WERI-Rb-1 (cell line): Measurements from ENCODE around the gene RAD51B.
A peak's percentile ranks its signal among the peaks of the same experiment; 100 is the strongest.

Experiments used
- DNase-seq: peaks from one replicate; pipeline ENCODE4 v3.0.0-alpha.2; 2020
- H3K27ac ChIP-seq: fragments of 250-450 bp; sonication (Bioruptor Pico); 2 replicates; pipeline ENCODE4 v1.5.1; 2020; ENCODE audit warnings: mild to moderate bottlenecking, moderate library complexity
- H3K27me3 ChIP-seq: fragments of 250-450 bp; sonication (Bioruptor Pico); 2 replicates; pipeline ENCODE4 v1.5.1; 2021; ENCODE audit warnings: mild to moderate bottlenecking, low read depth, moderate library complexity; ENCODE audit not compliant: insufficient read depth, severe bottlenecking
- H3K36me3 ChIP-seq: fragments of 250-450 bp; sonication (Bioruptor Pico); 2 replicates; pipeline ENCODE4 v1.5.1; 2020; ENCODE audit warnings: mild to moderate bottlenecking, moderate library complexity
- H3K4me3 ChIP-seq: 2 replicates; pipeline ENCODE4 v1.5.1; 2011; ENCODE audit warnings: low read depth, mild to moderate bottlenecking, control low read depth, low read length
- H3K9me3 ChIP-seq: fragments of 250-450 bp; sonication (Bioruptor Pico); 2 replicates; pipeline ENCODE4 v1.5.1; 2021; ENCODE audit warnings: mild to moderate bottlenecking, moderate library complexity; ENCODE audit not compliant: severe bottlenecking
- TF ChIP-seq, protein P1 (sequence below): IDR thresholded peaks from 2 replicates; pipeline ENCODE4 v1.5.1; 2011; ENCODE audit warnings: low read depth, mild to moderate bottlenecking, control low read depth, inconsistent platforms, low read length

RAD51B gene

DNA sequence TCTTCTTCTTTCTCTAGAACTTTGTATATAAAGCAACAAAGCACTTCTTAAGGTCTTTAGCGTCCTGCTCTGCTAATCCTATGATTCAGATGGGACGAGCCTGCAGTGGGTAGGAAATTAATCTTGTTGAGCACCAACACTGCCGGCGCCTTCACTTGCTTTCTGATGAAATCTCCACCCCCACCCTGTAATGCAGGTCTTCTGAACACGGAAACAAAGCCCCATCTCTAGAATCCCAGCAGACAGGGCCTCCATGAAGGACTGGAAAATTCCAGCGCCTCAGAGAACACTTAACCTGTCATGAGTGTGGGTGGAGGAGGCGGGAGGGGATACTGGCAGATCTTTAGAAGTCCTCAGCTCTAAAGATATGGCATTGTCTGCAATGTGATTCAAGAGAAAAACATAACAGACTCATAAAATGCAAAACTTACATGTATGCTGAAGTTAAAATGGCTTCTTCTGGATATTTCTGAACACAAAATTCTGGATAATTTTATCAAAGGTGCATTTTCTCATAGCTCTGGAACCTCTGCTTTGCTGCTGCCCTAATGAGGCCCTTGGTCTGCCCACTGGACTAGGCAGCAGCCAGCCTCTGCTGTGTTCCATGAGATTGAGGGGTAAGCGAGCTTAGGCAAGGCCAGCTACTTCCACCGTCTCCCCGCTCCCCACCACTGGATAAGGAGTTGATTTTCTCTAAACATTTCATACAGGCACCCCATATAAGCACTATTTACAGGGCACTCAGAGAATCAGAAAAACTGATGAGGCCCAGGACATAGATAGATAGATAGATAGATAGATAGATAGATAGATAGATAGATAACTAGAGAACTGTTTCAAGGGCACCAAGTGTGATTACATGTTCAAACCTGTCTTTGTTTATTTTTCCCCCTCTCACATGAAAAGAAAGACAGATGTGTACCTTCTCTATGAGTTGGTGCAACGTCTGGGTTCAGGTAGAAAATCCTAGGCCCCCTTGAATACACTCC is 930.2 kb downstream of the RAD51B start:
- TF ChIP-seq, protein P1, sequence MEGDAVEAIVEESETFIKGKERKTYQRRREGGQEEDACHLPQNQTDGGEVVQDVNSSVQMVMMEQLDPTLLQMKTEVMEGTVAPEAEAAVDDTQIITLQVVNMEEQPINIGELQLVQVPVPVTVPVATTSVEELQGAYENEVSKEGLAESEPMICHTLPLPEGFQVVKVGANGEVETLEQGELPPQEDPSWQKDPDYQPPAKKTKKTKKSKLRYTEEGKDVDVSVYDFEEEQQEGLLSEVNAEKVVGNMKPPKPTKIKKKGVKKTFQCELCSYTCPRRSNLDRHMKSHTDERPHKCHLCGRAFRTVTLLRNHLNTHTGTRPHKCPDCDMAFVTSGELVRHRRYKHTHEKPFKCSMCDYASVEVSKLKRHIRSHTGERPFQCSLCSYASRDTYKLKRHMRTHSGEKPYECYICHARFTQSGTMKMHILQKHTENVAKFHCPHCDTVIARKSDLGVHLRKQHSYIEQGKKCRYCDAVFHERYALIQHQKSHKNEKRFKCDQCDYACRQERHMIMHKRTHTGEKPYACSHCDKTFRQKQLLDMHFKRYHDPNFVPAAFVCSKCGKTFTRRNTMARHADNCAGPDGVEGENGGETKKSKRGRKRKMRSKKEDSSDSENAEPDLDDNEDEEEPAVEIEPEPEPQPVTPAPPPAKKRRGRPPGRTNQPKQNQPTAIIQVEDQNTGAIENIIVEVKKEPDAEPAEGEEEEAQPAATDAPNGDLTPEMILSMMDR: no peak
- Histone ChIP-seq H3K27me3 (no peaks in the 10 kb centered on the region), H3K27ac (peak overlapping the region; percentile 90), H3K4me3 (no peak overlapping the region), H3K9me3 (no peaks in the 10 kb centered on the region), H3K36me3 (no peaks in the 10 kb centered on the region)
- DNase-seq: peak; percentile 92

DNA sequence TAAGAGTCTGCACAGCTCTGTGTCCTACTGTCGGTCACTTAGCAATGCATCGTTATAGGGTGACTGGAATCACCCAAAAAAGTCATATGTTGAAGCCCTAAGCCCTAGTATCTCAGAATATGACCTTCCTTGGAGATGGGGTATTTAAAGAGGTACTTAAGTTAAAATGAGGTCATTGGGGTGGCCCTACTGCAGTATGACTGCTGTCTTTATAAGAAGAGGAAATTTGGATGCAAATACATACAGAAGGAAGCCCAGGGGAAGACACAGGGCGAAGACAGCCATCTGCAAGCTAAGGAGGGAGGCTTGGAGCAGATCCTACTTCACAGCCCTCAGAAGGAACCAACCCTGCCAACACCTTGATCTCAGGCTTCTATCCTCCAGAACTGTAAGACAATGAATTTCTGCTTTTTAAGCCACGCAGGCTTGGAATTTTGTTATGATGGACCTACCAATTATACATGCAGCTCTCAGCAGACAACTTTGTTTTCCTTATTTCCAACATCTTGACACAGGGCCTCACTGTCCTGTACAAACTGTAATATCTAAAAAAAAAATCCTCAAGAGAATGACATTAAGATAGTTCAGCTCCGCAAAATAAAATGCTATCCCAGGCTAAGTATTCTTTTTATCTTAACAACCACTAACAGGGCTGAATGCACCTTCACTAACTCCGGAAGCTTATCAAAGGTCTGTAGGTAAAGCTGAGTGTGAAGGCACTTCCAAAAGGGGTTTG is 932.9 kb downstream of the RAD51B start:
- no peak for DNase-seq
- H3K4me3 ChIP-seq: no peak overlapping the region
- no peaks in the 10 kb centered on the region for H3K36me3 ChIP-seq
- TF ChIP-seq, protein P1: no peak
- H3K9me3 ChIP-seq: no peaks in the 10 kb centered on the region
- H3K27ac ChIP-seq: no peak overlapping the region
- no peaks in the 10 kb centered on the region for H3K27me3 ChIP-seq

DNA sequence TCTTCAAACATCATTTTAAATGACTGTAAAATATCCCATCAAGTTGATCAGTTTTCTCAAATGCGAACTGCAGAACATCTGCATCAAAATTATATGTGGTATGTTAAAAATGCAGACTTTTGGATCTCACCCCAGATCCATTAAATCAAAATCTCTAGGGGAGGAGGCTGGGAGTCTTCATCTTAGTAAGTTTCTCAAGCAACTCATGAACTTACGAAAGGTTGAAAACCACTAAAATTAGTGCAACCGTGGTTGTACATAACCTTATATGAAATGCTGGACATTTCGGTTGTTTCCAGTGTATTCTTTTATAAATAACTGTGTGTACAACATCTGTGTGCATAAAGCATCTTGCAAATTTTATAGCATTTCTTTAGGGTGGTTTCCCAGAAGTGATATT is 934.1 kb downstream of the RAD51B start:
- Histone ChIP-seq H3K36me3 (no peaks in the 10 kb centered on the region), H3K27ac (no peak overlapping the region), H3K27me3 (no peaks in the 10 kb centered on the region), H3K4me3 (no peak overlapping the region), H3K9me3 (no peaks in the 10 kb centered on the region)
- TF ChIP-seq, protein P1: no peak
- DNase-seq: no peak

DNA sequence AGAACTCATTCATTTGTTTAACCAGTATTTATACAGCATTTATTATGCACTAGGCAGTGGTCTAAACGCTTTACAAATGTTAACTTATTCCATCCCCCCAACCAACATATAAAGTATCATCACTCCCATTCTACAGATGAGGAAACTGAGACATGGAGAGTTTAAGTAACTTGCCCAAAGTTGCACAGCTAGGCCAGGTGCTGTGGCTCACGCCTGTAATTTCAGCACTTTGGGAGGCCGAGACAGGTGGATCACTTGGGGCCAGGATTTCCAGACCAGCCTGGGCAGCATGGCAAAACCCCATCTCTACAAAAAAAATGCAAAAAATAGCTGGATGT is 935.4 kb downstream of the RAD51B start:
- Histone ChIP-seq H3K4me3 (no peak overlapping the region), H3K36me3 (no peaks in the 10 kb centered on the region), H3K9me3 (no peaks in the 10 kb centered on the region), H3K27me3 (no peaks in the 10 kb centered on the region), H3K27ac (no peak overlapping the region)
- TF ChIP-seq, protein P1: no peak
- no peak for DNase-seq

DNA sequence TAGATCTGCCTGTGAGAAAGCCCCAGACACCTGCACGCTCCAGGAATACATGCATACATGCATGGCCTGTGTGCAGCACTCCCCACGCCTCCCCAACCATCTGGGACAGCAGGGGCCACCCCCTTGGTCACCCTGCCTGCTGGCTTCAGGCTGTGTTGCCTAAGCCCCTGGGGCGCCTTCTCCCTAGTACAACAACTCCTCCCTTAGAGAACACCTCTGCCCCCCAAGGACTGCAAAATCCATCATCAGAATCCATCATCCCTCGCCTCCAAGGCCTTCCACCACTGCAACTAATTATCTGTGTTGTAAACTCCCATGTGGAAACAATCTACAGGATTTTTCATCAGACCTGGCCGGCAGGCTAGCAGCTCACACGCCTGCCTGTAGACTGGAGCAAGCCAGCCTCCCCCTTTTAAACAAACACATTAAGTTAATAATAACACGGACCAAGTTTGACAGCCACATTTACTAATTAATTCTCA is 936.5 kb downstream of the RAD51B start:
- no peaks in the 10 kb centered on the region for H3K36me3 ChIP-seq
- no peak overlapping the region for H3K27ac ChIP-seq
- no peaks in the 10 kb centered on the region for H3K27me3 ChIP-seq
- TF ChIP-seq, protein P1: no peak
- no peak overlapping the region for H3K4me3 ChIP-seq
- H3K9me3 ChIP-seq: no peaks in the 10 kb centered on the region
- DNase-seq: no peak
